Measurements from ENCODE around the gene RBM26.

RBM26 gene

GRCh38 chr13:79405831-79406596, at the start of gene RBM26:
Gene RBM26, minus strand, starts transcription at chr13:79406255. Its CDS starts 481 bp downstream, at chr13:79405774.
- DNase-seq (ENCODE audit: extremely low read depth in 1 of 2, low read depth in 1 of 2), result peak; percentile 76 to 89

- DNase-seq (ENCODE audit: extremely low read depth in 1 of 2, low read depth in 1 of 2), result no peak
These were observed 49.3 kb upstream of the RBM26 start for GRCh38 chr13:79455331-79455730.

- DNase-seq (ENCODE audit: extremely low read depth in 1 of 2, low read depth in 1 of 2), result no peak
These were observed 46.3 kb upstream of the RBM26 start for GRCh38 chr13:79452239-79452913.

- peak; percentile 77 to 99 for DNase-seq (ENCODE audit: extremely low read depth in 1 of 2, low read depth in 1 of 2)
These were observed 45.5 kb upstream of the RBM26 start for GRCh38 chr13:79451500-79451962.

GRCh38 chr13:79450110-79450509, 44.1 kb upstream of the RBM26 start:
- DNase-seq (ENCODE audit: extremely low read depth in 1 of 2, low read depth in 1 of 2), result peak in 1 of 2 donors; percentile 20

- no peak for DNase-seq (ENCODE audit: extremely low read depth in 1 of 2, low read depth in 1 of 2)
These were observed 42.4 kb upstream of the RBM26 start for GRCh38 chr13:79448413-79448812.

- DNase-seq (ENCODE audit: extremely low read depth in 1 of 2, low read depth in 1 of 2), result no peak
These were observed 41.7 kb upstream of the RBM26 start for GRCh38 chr13:79447741-79448140.

- no peak for DNase-seq (ENCODE audit: extremely low read depth in 1 of 2, low read depth in 1 of 2)
These were observed 41.1 kb upstream of the RBM26 start for GRCh38 chr13:79447141-79447540.

- peak in 1 of 2 donors; percentile 17 for DNase-seq (ENCODE audit: extremely low read depth in 1 of 2, low read depth in 1 of 2)
These were observed 40.1 kb upstream of the RBM26 start for GRCh38 chr13:79445968-79446645.

GRCh38 chr13:79442706-79443105, 36.7 kb upstream of the RBM26 start:
- DNase-seq (ENCODE audit: extremely low read depth in 1 of 2, low read depth in 1 of 2), result no peak

GRCh38 chr13:79442221-79442620, 36.2 kb upstream of the RBM26 start:
- no peak for DNase-seq (ENCODE audit: extremely low read depth in 1 of 2, low read depth in 1 of 2)

GRCh38 chr13:79440958-79441528, 35.0 kb upstream of the RBM26 start:
- DNase-seq (ENCODE audit: extremely low read depth in 1 of 2, low read depth in 1 of 2), result no peak

GRCh38 chr13:79439275-79439674, 33.2 kb upstream of the RBM26 start:
- DNase-seq (ENCODE audit: extremely low read depth in 1 of 2, low read depth in 1 of 2), result no peak

GRCh38 chr13:79435561-79435990, 29.5 kb upstream of the RBM26 start:
- DNase-seq (ENCODE audit: extremely low read depth in 1 of 2, low read depth in 1 of 2), result no peak

- DNase-seq (ENCODE audit: extremely low read depth in 1 of 2, low read depth in 1 of 2), result no peak
These were observed 28.5 kb upstream of the RBM26 start for GRCh38 chr13:79434556-79434955.

- no peak for DNase-seq (ENCODE audit: extremely low read depth in 1 of 2, low read depth in 1 of 2)
These were observed 26.9 kb upstream of the RBM26 start for GRCh38 chr13:79432992-79433391.

- no peak for DNase-seq (ENCODE audit: extremely low read depth in 1 of 2, low read depth in 1 of 2)
These were observed 26.0 kb upstream of the RBM26 start for GRCh38 chr13:79432086-79432485.

- no peak for DNase-seq (ENCODE audit: extremely low read depth in 1 of 2, low read depth in 1 of 2)
These were observed 23.3 kb upstream of the RBM26 start for GRCh38 chr13:79429309-79429708.

- DNase-seq (ENCODE audit: extremely low read depth in 1 of 2, low read depth in 1 of 2), result no peak
These were observed 21.8 kb upstream of the RBM26 start for GRCh38 chr13:79427883-79428282.

GRCh38 chr13:79427265-79427664, 21.2 kb upstream of the RBM26 start:
- DNase-seq (ENCODE audit: extremely low read depth in 1 of 2, low read depth in 1 of 2), result no peak
